GM11168 (cell line): ENCODE data around the gene MSH2.
"Not testable (repeated sequence)": the region's sequence is repeated elsewhere in the genome, so short reads cannot be mapped to it uniquely, and the experiment has no call there.

Source experiments
- in situ Hi-C: fragments of 300-500 bp; cut with MboI; formaldehyde crosslinking; loops from one replicate; pipeline ENCODE4 v1.12.0; 2022; ENCODE audit warnings: low sequenced_read_pairs; ENCODE audit not compliant: unreplicated experiment

Gene MSH2

GRCh38 chr2:47471429-47472116, 68.6 kb downstream of the MSH2 start:
- in situ Hi-C loops, result no loop called here

GRCh38 chr2:47479863-47480262, 76.9 kb downstream of the MSH2 start:
- in situ Hi-C loops, result no loop called here

GRCh38 chr2:47483191-47483590, 80.2 kb downstream of the MSH2 start:
- in situ Hi-C loops, result no loop called here

GRCh38 chr2:47484396-47484795, 81.4 kb downstream of the MSH2 start:
- in situ Hi-C loops, result no loop called here

GRCh38 chr2:47485177-47485576, 82.2 kb downstream of the MSH2 start:
- in situ Hi-C loops, result no loop called here

GRCh38 chr2:47485751-47486300, 82.9 kb downstream of the MSH2 start:
- in situ Hi-C loops, result no loop called here

GRCh38 chr2:47486841-47487497, 84.0 kb downstream of the MSH2 start:
- in situ Hi-C loops, result no loop called here

- in situ Hi-C loops, result no loop called here
Measured at GRCh38 chr2:47487498-47487875, 84.5 kb downstream of the MSH2 start.

GRCh38 chr2:47488870-47489584, 86.1 kb downstream of the MSH2 start:
- in situ Hi-C loops, result no loop called here

GRCh38 chr2:47490406-47490805, 87.5 kb downstream of the MSH2 start:
- in situ Hi-C loops, result no loop called here

- in situ Hi-C loops, result no loop called here
Measured at GRCh38 chr2:47493317-47494035, 90.5 kb downstream of the MSH2 start.

GRCh38 chr2:47494267-47495130, 91.5 kb downstream of the MSH2 start:
- in situ Hi-C loops, result no loop called here

GRCh38 chr2:47497843-47498460, 95.0 kb downstream of the MSH2 start:
- in situ Hi-C loops, result no loop called here

GRCh38 chr2:47499093-47499492, 96.1 kb downstream of the MSH2 start:
- in situ Hi-C loops, result no loop called here

GRCh38 chr2:47499621-47500309, 96.8 kb downstream of the MSH2 start:
- in situ Hi-C loops, result no loop called here

- in situ Hi-C loops, result no loop called here
Measured at GRCh38 chr2:47501374-47502200, 98.6 kb downstream of the MSH2 start.

GRCh38 chr2:47502498-47502897, 99.5 kb downstream of the MSH2 start:
- in situ Hi-C loops, result not testable (repeated sequence)
